HEK293 (cell line): ENCODE results near the gene SLC35E4.
A peak's percentile ranks its signal among the peaks of the same experiment; 100 is the strongest.

Source experiments
- EGR2 ChIP-seq: fragments of 450-650 bp; formaldehyde crosslinking; IDR thresholded peaks from 2 replicates; pipeline ENCODE4 v1.5.1; 2016; ENCODE audit warnings: low read depth, missing biosample characterization, missing genetic modification characterization
- IKZF3 ChIP-seq: fragments of 450-650 bp; IDR thresholded peaks from 2 replicates; pipeline ENCODE4 v1.5.0; 2018; ENCODE audit warnings: missing biosample characterization, mild to moderate bottlenecking, missing genetic modification characterization, moderate library complexity
- KLF7 ChIP-seq: fragments of 450-650 bp; formaldehyde crosslinking; IDR thresholded peaks from 2 replicates; pipeline ENCODE4 v1.5.1; 2016; ENCODE audit warnings: missing biosample characterization, missing genetic modification characterization, borderline replicate concordance
- MEIS1 ChIP-seq: sonication (generic); formaldehyde crosslinking; IDR thresholded peaks from 2 replicates; pipeline ENCODE4 v1.8.1; 2022; ENCODE audit warnings: missing genetic modification reagents, mild to moderate bottlenecking, borderline replicate concordance
- PRDM1 ChIP-seq: fragments of 450-650 bp; formaldehyde crosslinking; IDR thresholded peaks from 2 replicates; pipeline ENCODE4; 2016; ENCODE audit warnings: missing biosample characterization, missing genetic modification characterization
- PRDM6 ChIP-seq: fragments of 450-650 bp; formaldehyde crosslinking; IDR thresholded peaks from 2 replicates; pipeline ENCODE4 v1.5.1; 2017; ENCODE audit warnings: missing biosample characterization, missing genetic modification characterization
- SETDB1 ChIP-seq: IDR thresholded peaks from one replicate; pipeline ENCODE4 v1.6.1; 2017; ENCODE audit warnings: mild to moderate bottlenecking, low read length, moderate library complexity, mixed read lengths; ENCODE audit not compliant: insufficient read length
- ZBTB17 ChIP-seq: fragments of 450-650 bp; formaldehyde crosslinking; IDR thresholded peaks from 2 replicates; pipeline ENCODE4 v1.5.1; 2016; ENCODE audit warnings: missing biosample characterization, missing genetic modification characterization
- ZFP37 ChIP-seq: fragments of 450-650 bp; formaldehyde crosslinking; IDR thresholded peaks from 2 replicates; pipeline ENCODE4 v1.5.1; 2016; ENCODE audit warnings: missing biosample characterization, missing genetic modification characterization
- ZNF16 ChIP-seq: fragments of 450-650 bp; formaldehyde crosslinking; IDR thresholded peaks from 2 replicates; pipeline ENCODE4 v1.5.1; 2016; ENCODE audit warnings: low read depth, missing biosample characterization, missing genetic modification characterization
- ZNF211 ChIP-seq: fragments of 450-650 bp; formaldehyde crosslinking; IDR thresholded peaks from 2 replicates; pipeline ENCODE4 v1.5.1; 2016; ENCODE audit warnings: low read depth, missing biosample characterization, missing genetic modification characterization
- ZNF350 ChIP-seq: fragments of 450-650 bp; formaldehyde crosslinking; IDR thresholded peaks from 2 replicates; pipeline ENCODE4 v1.5.0; 2017; ENCODE audit warnings: missing biosample characterization, mild to moderate bottlenecking, missing genetic modification characterization
- ZNF362 ChIP-seq: fragments of 450-650 bp; formaldehyde crosslinking; IDR thresholded peaks from 2 replicates; pipeline ENCODE4 v1.5.1; 2016; ENCODE audit warnings: missing biosample characterization, missing genetic modification characterization
- ZNF391 ChIP-seq: fragments of 450-650 bp; formaldehyde crosslinking; IDR thresholded peaks from 2 replicates; pipeline ENCODE4 v1.5.1; 2016; ENCODE audit warnings: low read depth, missing biosample characterization, missing genetic modification characterization, borderline replicate concordance
- ZNF404 ChIP-seq: fragments of 450-650 bp; formaldehyde crosslinking; IDR thresholded peaks from 2 replicates; pipeline ENCODE4 v1.5.1; 2017; ENCODE audit warnings: missing biosample characterization, missing genetic modification characterization
- ZNF501 ChIP-seq: fragments of 450-650 bp; formaldehyde crosslinking; IDR thresholded peaks from 2 replicates; pipeline ENCODE4 v1.5.1; 2016; ENCODE audit warnings: missing biosample characterization, missing genetic modification characterization
- ZNF513 ChIP-seq: fragments of 450-650 bp; IDR thresholded peaks from 2 replicates; pipeline ENCODE4 v1.5.1; 2018; ENCODE audit warnings: missing biosample characterization, missing genetic modification characterization
- ZNF558 ChIP-seq: fragments of 450-650 bp; formaldehyde crosslinking; IDR thresholded peaks from 2 replicates; pipeline ENCODE4 v1.5.1; 2016; ENCODE audit warnings: missing biosample characterization, missing genetic modification characterization
- ZNF610 ChIP-seq: fragments of 450-650 bp; formaldehyde crosslinking; IDR thresholded peaks from 2 replicates; pipeline ENCODE4 v1.5.1; 2016; ENCODE audit warnings: missing biosample characterization, missing genetic modification characterization, borderline replicate concordance
- ZNF626 ChIP-seq: fragments of 450-650 bp; sonication (Bioruptor Pico); formaldehyde crosslinking; IDR thresholded peaks from 2 replicates; pipeline ENCODE4 v1.5.1; 2018; ENCODE audit warnings: missing biosample characterization, missing genetic modification characterization, inconsistent platforms
- ZNF629 ChIP-seq: fragments of 450-650 bp; formaldehyde crosslinking; IDR thresholded peaks from 2 replicates; pipeline ENCODE4 v1.5.1; 2017; ENCODE audit warnings: missing biosample characterization, missing genetic modification characterization
- ZNF639 ChIP-seq: fragments of 450-650 bp; formaldehyde crosslinking; IDR thresholded peaks from 2 replicates; pipeline ENCODE4 v1.5.1; 2016; ENCODE audit warnings: missing biosample characterization, missing genetic modification characterization
- ZNF658 ChIP-seq: fragments of 450-650 bp; formaldehyde crosslinking; IDR thresholded peaks from 2 replicates; pipeline ENCODE4; 2016; ENCODE audit warnings: missing biosample characterization, missing genetic modification characterization
- ZNF664 ChIP-seq: fragments of 450-650 bp; formaldehyde crosslinking; IDR thresholded peaks from 2 replicates; pipeline ENCODE4 v1.5.1; 2016; ENCODE audit warnings: missing biosample characterization, missing genetic modification characterization
- ZNF747 ChIP-seq: fragments of 450-650 bp; formaldehyde crosslinking; IDR thresholded peaks from 2 replicates; pipeline ENCODE4 v1.5.1; 2016; ENCODE audit warnings: missing biosample characterization, missing genetic modification characterization
- ZSCAN4 ChIP-seq: fragments of 450-650 bp; formaldehyde crosslinking; IDR thresholded peaks from 2 replicates; pipeline ENCODE4 v1.5.1; 2017; ENCODE audit warnings: missing biosample characterization, missing genetic modification characterization
- TF ChIP-seq, protein P1 (sequence below): IDR thresholded peaks from 2 replicates; pipeline ENCODE4 v1.6.1; 2011; ENCODE audit warnings: mild to moderate bottlenecking, low read depth, low read length, borderline replicate concordance
- TF ChIP-seq, protein P2 (sequence below): fragments of 450-650 bp; formaldehyde crosslinking; IDR thresholded peaks from 2 replicates; pipeline ENCODE4 v1.5.1; 2016; ENCODE audit warnings: missing biosample characterization, missing genetic modification characterization
- TF ChIP-seq, protein P3 (sequence below): fragments of 450-650 bp; formaldehyde crosslinking; IDR thresholded peaks from 2 replicates; pipeline ENCODE4; 2016; ENCODE audit warnings: missing biosample characterization, missing genetic modification characterization

Gene SLC35E4

GRCh38 chr22:30634471-30635233, 929 bp upstream of the SLC35E4 start (continued):
- TF ChIP-seq, protein P1, sequence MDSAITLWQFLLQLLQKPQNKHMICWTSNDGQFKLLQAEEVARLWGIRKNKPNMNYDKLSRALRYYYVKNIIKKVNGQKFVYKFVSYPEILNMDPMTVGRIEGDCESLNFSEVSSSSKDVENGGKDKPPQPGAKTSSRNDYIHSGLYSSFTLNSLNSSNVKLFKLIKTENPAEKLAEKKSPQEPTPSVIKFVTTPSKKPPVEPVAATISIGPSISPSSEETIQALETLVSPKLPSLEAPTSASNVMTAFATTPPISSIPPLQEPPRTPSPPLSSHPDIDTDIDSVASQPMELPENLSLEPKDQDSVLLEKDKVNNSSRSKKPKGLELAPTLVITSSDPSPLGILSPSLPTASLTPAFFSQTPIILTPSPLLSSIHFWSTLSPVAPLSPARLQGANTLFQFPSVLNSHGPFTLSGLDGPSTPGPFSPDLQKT: no peak
- TF ChIP-seq ZNF664 (tag by site-specific recombination) (no peak), ZNF362 (tag by site-specific recombination) (no peak), ZNF626 (tag by site-specific recombination) (no peak), KLF7 (tag by site-specific recombination) (no peak), ZNF211 (no peak), SETDB1 (no peak), ZNF658 (tag by site-specific recombination) (no peak), ZNF558 (tag by site-specific recombination) (no peak), IKZF3 (tag by site-specific recombination) (no peak), ZNF350 (tag by site-specific recombination) (no peak), ZNF404 (tag by site-specific recombination) (no peak), ZNF747 (tag by site-specific recombination) (no peak), MEIS1 (CRISPR knock-in tag) (no peak), ZNF16 (tag by site-specific recombination) (no peak), ZNF610 (tag by site-specific recombination) (no peak), ZNF639 (tag by site-specific recombination) (no peak), EGR2 (tag by site-specific recombination) (no peak), ZNF513 (tag by site-specific recombination) (no peak), PRDM6 (tag by site-specific recombination) (no peak), ZBTB17 (tag by site-specific recombination) (peak; percentile 87), ZSCAN4 (no peak), ZNF629 (peak; percentile 60; the same call in 1 of the 2 replicates), ZNF501 (tag by site-specific recombination) (no peak), PRDM1 (tag by site-specific recombination) (no peak), ZFP37 (tag by site-specific recombination) (peak; percentile 54; the same call in 1 of the 2 replicates), ZNF391 (no peak)
- TF ChIP-seq, protein P2, sequence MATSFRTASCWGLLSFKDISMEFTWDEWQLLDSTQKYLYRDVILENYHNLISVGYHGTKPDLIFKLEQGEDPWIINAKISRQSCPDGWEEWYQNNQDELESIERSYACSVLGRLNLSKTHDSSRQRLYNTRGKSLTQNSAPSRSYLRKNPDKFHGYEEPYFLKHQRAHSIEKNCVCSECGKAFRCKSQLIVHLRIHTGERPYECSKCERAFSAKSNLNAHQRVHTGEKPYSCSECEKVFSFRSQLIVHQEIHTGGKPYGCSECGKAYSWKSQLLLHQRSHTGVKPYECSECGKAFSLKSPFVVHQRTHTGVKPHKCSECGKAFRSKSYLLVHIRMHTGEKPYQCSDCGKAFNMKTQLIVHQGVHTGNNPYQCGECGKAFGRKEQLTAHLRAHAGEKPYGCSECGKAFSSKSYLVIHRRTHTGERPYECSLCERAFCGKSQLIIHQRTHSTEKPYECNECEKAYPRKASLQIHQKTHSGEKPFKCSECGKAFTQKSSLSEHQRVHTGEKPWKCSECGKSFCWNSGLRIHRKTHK (tag by site-specific recombination): no peak
- TF ChIP-seq, protein P3, sequence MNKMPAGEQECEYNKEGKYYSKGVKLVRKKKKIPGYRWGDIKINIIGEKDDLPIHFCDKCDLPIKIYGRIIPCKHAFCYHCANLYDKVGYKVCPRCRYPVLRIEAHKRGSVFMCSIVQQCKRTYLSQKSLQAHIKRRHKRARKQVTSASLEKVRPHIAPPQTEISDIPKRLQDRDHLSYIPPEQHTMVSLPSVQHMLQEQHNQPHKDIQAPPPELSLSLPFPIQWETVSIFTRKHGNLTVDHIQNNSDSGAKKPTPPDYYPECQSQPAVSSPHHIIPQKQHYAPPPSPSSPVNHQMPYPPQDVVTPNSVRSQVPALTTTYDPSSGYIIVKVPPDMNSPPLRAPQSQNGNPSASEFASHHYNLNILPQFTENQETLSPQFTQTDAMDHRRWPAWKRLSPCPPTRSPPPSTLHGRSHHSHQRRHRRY (tag by site-specific recombination): no peak
